HG03342 (cell line): ENCODE results near the gene CMTM8.

Source experiments
- ATAC-seq: cut with Tn5 transposase; IDR thresholded peaks from one replicate; pipeline ENCODE4 v1.9.1; 2021; ENCODE audit warnings: mild to moderate bottlenecking, moderate library complexity; ENCODE audit not compliant: unreplicated experiment

The CMTM8 gene

GRCh38 chr3:32303977-32304881, 65.7 kb downstream of the CMTM8 start:
- no peak for ATAC-seq

- ATAC-seq = no peak
These were observed 66.9 kb downstream of the CMTM8 start for GRCh38 chr3:32305361-32305876.

GRCh38 chr3:32306072-32306471, 67.6 kb downstream of the CMTM8 start:
- ATAC-seq = no peak

GRCh38 chr3:32307591-32307990, 69.1 kb downstream of the CMTM8 start:
- ATAC-seq = no peak

- no peak for ATAC-seq
These were observed 69.9 kb downstream of the CMTM8 start for GRCh38 chr3:32308378-32308777.

- ATAC-seq = peak; percentile 62
These were observed 71.3 kb downstream of the CMTM8 start for GRCh38 chr3:32309654-32310242.

GRCh38 chr3:32310336-32310735, 71.9 kb downstream of the CMTM8 start:
- no peak for ATAC-seq

GRCh38 chr3:32310918-32311839, 72.7 kb downstream of the CMTM8 start:
- no peak for ATAC-seq

GRCh38 chr3:32312251-32312650, 73.8 kb downstream of the CMTM8 start:
- ATAC-seq = no peak

GRCh38 chr3:32313169-32313568, 74.7 kb downstream of the CMTM8 start:
- no peak for ATAC-seq

GRCh38 chr3:32313723-32314473, 75.4 kb downstream of the CMTM8 start:
- no peak for ATAC-seq

- no peak for ATAC-seq
These were observed 77.0 kb downstream of the CMTM8 start for GRCh38 chr3:32315441-32315840.

- no peak for ATAC-seq
These were observed 77.8 kb downstream of the CMTM8 start for GRCh38 chr3:32316319-32316718.

- ATAC-seq = no peak
These were observed 78.5 kb downstream of the CMTM8 start for GRCh38 chr3:32316976-32317375.

- no peak for ATAC-seq
These were observed 81.1 kb downstream of the CMTM8 start for GRCh38 chr3:32319607-32320006.

GRCh38 chr3:32320080-32320479, 81.6 kb downstream of the CMTM8 start:
- ATAC-seq = no peak

- ATAC-seq = no peak
These were observed 82.8 kb downstream of the CMTM8 start for GRCh38 chr3:32321095-32321790.

GRCh38 chr3:32322311-32322710, 83.8 kb downstream of the CMTM8 start:
- ATAC-seq = no peak

GRCh38 chr3:32323604-32324003, 85.1 kb downstream of the CMTM8 start:
- ATAC-seq = no peak

GRCh38 chr3:32325201-32325600, 86.7 kb downstream of the CMTM8 start:
- ATAC-seq = no peak
